Left ventricle myocardium superior (tissue), 1 donor: ENCODE data around the gene RNF145. TPM values are rescaled to one million over a fixed set of nuclear protein-coding genes. Genes with fewer than 3 reads are reported as not detected.
"Not testable (repeated sequence)": the region's sequence is repeated elsewhere in the genome, so short reads cannot be mapped to it uniquely, and the experiment has no call there.

Experiments used
- ATAC-seq: fragments of 200-7000 bp; cut with Tn5 transposase; one replicate; pipeline ENCODE4 v1.9.1; 2020; ENCODE audit warnings: mild to moderate bottlenecking, moderate library complexity
- DNase-seq: peaks from one replicate; pipeline ENCODE4 v3.0.0-alpha.2; 2020
- intact Hi-C: fragments of 100-400 bp; cut with micrococcal nuclease; formaldehyde crosslinking; loops from one replicate; pipeline ENCODE4 v1.11.0; 2022
- long read RNA-seq: library from polyadenylated mRNA; unstranded; transcript quantifications from one replicate; pipeline ENCODE4 v2.0.0, GENCODE V29; 2021
- total RNA-seq: library from RNA; stranded (reverse); fragmentation: NEBNext Ultra II Directional; extraction: Animal tissue kit (Norgen Biotek cat#: 25700); gene quantifications from one replicate; pipeline ENCODE4 v1.2.1, GENCODE V29; 2021
- donor health status: DM: no; HTN: yes; CAD: no; lungs with severe emphysema.

The RNF145 gene, protein sequence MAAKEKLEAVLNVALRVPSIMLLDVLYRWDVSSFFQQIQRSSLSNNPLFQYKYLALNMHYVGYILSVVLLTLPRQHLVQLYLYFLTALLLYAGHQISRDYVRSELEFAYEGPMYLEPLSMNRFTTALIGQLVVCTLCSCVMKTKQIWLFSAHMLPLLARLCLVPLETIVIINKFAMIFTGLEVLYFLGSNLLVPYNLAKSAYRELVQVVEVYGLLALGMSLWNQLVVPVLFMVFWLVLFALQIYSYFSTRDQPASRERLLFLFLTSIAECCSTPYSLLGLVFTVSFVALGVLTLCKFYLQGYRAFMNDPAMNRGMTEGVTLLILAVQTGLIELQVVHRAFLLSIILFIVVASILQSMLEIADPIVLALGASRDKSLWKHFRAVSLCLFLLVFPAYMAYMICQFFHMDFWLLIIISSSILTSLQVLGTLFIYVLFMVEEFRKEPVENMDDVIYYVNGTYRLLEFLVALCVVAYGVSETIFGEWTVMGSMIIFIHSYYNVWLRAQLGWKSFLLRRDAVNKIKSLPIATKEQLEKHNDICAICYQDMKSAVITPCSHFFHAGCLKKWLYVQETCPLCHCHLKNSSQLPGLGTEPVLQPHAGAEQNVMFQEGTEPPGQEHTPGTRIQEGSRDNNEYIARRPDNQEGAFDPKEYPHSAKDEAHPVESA
- total RNA-seq = 23.3 TPM
- long read RNA-seq, partial matches to known transcripts = 7 of 8 reads
- long read RNA-seq, other reads (novel, unspliced or antisense) = 1 of 8 reads

DNA sequence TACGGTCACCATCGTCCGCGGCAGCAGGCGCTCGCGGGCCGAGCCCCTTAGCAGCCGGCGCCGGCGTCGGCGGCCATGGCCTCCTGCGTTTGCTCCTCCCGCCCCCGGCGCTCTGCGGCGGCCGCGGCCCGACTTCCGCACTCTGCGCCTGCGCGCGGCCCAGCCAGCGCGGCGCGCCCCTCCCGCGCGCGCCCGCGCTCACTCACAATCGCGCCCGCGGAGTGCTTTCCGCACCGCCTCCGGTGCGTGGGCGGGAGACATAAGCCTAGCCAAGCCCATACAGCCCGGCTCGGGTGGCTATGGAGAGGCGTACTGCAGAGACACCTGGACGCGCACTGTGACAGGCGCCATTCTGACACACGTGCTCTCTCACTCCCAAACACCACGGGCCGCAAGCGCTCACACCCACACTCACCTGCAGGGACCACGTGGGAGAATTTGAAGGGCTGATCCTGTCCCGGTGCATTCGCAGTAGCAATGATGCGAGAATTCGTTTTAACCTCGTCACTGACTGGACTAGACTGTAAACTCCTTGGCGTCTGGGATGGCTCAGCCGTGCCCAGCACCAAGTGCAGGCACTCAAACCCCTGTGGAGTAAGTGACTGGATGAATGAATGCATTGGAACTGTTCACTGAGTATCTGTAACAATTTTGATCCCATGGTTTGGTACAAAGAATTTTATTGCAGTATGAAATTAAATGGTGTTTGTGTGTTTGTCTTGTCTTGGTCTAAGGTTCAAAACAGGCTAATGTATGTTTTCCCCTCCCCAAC is at the start of gene RNF145:
RNF145 (minus strand) TSS at position 116 of the 772 bp plus-strand sequence. CDS start 5,936 bp downstream, outside the sequence.
- DNase-seq (peak; percentile 95), ATAC-seq (peak; percentile 79)
- intact Hi-C loops = loop anchor here (5.0 kb wide), 1 partner anchor 53 kb away; the partner anchor contains the start of gene UBLCP1

DNA sequence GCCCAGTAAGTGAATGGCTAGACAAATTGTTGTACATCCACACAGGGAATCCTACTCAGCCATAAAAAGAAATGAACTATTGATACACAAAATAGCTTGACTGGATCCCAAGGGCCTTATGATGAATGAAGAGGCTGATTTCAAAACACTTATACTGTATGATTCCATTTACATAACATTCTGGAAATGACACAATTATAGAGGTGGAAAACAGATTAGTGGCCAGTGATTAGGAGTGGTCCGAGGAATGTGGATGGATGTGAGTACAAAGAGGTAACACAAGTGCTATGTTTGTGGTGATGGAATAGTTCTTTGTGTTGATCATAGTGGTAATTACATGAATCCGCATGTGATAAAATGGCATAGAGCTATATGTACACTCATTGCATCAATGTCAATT is 49.0 kb upstream of the RNF145 start:
- no peak for ATAC-seq
- intact Hi-C loops = no loop called here

DNA sequence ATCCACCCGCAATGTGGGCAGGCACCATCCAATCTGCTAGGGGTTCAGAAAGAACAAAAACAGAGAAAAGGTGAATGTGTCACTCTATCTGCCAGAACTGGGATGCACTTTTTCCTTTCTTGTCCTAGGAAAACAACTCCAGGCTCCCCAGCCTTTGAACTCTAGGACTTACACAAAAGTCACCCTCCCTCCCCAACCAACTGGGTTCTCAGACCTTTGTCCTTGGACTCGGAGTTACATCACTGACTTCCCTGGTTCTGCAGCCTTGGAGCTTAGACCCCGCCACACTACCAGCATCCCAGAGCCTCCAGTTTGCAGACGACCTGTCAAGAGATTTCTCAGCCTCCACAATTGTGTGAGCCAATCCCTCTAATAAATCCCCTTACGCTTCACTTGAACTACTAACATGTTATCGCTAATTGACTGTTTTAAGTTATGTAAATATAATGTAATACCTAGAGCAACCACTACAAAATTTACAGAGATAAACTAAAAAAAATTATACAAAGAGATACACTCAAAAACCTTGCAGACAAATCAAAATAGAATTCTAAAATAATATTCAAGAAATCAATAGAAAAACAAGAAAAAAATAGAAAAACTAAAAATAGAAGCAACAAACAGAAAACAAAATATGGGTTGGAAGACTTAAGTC is 48.4 kb upstream of the RNF145 start:
- ATAC-seq = no peak
- DNase-seq = no peak
- intact Hi-C loops = no loop called here

More for the DNA sequence above, 49.0 kb upstream of the RNF145 start:
- DNase-seq = no peak

DNA sequence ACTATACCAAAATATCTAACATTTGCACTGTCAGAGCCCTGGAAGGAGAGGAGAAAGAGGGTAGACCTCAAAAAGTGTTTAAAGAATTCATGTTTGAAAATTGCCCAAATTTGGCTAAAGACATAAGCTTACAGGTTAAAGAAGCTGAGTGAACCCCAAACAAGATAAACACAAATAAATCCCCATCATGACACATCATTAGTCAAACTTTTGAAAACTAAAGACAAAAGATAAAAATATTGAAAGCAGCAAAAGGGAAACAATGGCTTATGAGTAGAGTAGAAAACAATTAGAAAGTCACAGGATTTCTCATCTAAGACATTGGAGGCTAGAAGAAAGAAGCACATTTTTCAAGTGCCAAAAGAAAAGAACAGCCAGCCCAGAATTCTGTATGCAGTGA is 47.7 kb upstream of the RNF145 start:
- no peak for ATAC-seq
- no peak for DNase-seq
- intact Hi-C loops = no loop called here

DNA sequence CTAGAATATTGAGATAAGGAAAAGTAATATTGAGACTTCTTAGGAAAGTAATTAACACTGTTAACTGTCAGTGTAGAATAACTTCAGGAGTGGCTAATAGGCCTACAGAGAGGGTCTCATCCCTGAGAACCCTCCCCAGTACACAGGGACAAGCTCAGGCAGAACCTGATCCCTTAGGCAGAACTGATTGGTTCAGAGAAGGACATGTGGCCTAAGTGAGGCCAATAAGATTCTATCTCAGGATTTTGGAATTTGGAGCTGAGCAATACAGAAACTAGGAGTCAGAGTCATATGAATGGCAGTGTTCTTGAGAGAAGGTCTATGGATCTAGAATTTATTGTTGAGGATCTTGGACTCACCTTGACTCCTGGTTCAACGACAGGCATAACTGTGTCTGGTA is 42.8 kb upstream of the RNF145 start:
- no peak for DNase-seq
- intact Hi-C loops = no loop called here
- no peak for ATAC-seq

DNA sequence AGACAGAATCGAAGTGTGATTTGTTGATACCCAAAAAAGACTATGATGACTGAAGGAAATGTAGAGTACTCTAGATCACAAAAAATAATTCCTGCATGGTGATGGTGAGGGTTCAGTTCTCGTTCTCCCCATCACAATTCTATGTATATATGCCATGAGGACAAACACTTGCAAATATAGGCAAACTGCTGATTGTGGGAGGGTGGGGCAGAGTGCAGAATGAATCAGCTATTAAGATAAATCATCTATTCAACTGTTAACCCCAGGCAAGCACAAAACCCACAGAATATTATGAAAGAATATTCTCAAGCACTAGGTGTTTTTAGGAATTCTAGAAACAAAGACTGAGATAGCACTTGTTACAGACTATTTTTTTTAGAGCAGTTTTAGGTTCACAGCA is 39.8 kb upstream of the RNF145 start:
- no peak for DNase-seq
- intact Hi-C loops = no loop called here
- no peak for ATAC-seq

DNA sequence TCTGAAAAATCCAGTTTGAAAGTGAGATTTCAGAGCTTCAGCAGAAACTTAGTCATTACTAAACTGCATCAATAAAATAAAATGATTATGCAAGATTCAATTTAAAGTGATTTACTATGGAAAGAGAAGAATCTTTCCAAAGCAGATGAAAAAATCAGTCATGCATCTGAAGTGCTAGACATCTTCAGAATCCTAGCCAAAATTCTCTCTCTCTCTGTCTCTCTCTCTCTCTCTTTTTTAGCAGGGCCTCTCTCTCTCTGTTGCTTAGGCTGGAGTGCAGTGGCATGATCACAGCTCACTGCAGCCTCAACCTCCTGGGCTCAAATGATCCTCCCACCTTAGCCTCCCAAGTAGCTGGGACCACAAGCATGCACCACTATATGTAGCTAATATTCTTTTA is 35.5 kb upstream of the RNF145 start:
- no peak for DNase-seq
- intact Hi-C loops = no loop called here
- no peak for ATAC-seq

DNA sequence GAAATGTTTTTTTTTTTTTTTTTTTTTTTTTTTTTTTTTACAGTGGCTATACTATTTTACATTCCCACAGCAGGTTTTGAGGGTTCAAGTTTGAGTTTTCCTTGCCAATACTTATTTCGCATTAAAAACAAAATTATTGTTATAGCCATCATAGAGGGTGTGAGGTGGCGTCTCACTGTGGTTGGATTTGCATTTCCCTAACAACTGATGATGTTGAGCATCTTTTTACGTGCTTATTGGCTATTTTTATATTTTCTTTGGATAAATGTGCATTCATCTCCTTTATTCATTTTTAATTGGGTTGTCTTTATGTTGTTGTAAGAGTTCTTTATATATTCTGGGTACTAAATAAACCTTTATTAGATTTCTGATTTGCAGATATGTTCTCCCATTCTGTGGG is 34.8 kb upstream of the RNF145 start:
- no peak for ATAC-seq
- no peak for DNase-seq
- intact Hi-C loops = no loop called here

DNA sequence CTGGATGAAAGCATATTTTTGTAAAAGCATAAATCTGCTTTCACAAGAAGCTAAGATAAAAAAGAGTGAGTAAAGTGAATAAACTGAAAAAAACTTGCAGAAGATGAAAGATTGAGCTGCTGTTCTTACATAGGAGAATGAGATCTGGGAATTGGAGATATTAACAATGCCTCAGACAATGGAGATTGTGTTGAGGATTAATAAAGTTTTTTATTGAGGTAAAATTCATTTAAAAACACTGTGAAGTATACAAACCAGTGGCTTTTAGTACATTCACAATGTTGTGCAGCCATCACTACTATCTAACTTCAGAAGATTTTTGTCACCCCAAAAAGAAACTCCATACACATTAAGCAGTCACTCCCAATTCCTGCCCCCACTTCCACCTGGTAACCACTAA is 34.0 kb upstream of the RNF145 start:
- no peak for ATAC-seq
- DNase-seq = no peak
- intact Hi-C loops = no loop called here

DNA sequence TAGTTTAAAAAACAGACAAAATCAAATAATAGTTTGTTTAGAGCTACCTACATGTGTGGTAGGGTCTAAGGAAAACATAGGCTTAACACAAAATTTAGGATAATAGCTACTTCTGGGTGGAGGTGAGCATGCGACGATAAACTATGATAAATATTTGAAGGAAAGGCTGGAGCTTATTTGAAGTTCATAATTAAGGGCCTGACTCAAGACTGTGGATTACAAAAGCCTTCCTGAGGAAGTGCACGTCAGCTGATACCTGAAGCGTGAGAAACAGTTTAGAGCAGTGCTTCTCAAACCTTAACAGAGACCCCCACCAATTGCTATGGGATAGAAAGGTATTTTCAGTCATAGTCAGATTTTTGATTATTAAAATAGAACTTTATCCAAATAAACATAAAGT is 33.3 kb upstream of the RNF145 start:
- intact Hi-C loops = no loop called here
- DNase-seq (no peak), ATAC-seq (no peak)

DNA sequence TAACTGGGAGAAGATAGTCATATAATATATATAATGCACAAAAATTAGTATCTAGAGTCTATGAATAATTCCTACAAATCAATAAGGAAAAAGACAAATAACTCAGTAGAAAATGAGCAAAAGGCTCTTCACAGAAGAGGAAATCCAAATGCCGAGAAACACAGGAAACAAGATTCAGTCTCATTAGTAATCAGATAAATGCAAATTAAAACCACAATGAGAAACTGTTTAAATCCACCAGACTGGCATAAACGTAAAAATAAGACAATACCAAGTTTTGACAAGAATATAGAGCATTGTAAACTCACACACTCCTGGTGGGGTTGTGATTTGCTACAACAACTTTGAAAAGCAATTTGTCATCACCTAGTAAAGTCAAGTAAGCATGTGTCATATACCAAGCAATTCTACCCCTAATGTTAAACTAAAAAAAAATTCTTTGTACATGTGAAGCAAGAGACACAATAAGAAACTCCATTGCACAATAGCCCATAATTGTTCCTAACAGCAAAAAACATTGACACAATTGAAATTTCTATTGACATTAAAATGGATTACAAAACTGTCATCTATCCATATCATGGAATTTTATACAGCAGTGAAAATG is 32.7 kb upstream of the RNF145 start:
- no peak for ATAC-seq
- no peak for DNase-seq
- intact Hi-C loops = no loop called here

DNA sequence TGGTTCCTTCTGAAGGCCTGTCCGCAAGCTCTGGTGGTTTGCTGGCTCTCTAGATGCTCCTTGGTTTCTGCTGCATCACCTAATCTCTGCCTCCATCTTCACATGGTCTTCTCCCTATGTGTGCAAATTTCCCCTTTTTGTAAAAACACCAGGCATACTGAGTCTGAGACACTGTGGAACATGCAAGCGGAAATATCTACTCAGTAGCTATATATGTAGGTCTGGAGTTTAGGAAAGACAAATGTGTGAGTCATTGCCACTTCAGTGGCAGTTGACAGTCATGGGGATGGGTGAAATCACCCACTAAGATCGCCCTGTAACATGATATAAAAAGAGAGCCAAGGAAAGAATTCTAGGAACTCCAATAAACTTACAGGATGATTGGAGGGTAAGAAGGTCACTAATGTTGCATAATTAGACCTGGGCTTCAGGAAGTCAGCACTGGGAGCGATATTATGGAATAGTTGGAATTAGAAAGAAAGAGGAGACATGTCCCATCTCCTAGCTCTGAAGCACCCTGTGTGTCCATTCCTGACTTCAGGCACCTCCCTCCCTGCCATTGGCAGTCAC is 31.0 kb upstream of the RNF145 start:
- ATAC-seq (no peak), DNase-seq (no peak)
- intact Hi-C loops = no loop called here

DNA sequence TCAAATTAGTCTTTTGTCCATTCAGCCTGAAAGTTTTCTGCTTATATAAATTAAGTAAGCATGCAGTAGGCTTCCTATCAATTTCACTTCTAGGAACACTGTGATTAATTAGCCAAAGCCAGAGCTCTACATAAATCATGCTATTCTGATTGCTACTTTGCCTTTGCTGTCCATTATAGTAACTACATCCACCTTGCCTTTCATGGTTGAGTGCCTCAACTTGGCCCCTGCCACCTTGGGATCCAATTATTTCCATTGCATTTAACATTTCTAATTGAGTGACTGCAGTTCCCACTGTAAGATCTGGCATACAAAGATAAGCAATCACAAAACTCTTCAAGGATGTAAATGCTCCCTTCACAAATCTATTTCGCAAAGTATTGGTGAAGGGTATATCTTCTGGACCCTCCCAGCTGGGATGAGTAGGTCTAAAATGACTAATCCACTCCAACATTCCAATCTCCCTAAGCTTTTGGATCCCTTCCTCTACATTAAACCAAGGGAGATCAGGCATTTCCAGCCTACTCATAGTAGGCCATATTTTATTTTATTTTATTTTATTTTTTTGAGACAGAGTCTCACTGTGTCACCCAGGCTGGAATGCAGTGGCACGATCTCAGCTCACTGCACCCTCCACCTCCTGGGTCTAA is 26.6 kb upstream of the RNF145 start:
- intact Hi-C loops, ATAC-seq, DNase-seq: not testable (repeated sequence)

DNA sequence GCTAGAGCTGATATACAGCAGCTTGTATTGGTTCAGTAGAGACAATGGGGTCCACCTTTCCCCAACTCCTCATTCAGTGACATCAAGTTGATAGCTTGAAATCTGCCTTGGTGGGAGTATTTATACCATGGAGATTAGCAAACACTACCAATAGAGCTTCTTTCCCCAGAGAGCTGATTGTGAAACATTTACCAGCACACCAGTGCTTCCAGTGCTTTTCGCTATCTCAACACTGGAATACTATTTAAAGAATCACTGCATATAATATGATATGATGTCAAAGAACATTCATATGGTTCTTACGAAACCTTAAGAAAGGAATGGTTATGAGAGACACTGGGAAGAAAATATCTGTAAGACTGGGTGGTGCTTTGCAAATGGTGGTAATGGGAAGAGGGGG is 21.8 kb upstream of the RNF145 start:
- DNase-seq = no peak
- intact Hi-C loops = no loop called here
- ATAC-seq = no peak

DNA sequence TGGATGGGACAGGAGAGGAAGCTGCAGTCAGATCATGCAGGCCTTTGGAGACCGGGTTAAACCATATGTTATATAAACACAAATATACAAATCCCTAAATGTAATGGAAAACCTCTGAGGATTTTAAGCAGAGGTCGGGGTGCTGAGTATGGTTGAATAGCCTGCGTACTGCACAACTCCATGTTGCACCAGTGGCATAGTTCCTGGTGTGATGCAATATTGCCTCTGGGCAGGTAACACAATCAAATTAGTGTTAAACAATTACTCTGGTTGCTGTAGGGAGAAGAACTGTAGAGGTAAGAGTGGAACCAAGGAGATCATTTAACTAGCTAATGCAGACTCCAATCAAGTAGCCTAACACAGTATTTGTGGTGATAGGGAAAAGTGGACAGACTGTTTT is 21.3 kb upstream of the RNF145 start:
- intact Hi-C loops = no loop called here
- no peak for DNase-seq
- no peak for ATAC-seq

DNA sequence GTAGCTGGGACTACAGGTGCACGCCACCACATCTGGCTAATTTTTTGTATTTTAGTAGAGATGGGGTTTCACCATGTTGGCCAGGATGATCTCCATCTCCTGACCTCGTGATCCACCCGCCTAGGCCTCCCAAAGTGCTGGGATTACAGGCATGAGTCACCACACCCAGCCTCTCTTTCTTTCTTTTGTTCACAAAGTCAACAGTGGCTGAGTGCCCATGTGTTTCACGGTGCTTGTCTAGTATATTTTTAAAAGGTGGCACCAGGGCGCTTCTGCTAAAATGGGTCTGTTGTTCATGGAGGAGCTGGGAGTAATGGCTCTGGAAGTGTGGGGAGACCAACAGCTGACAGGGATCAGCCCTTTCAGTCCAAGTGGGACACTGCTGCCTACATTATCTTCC is 18.7 kb upstream of the RNF145 start:
- intact Hi-C loops, ATAC-seq, DNase-seq: not testable (repeated sequence)

DNA sequence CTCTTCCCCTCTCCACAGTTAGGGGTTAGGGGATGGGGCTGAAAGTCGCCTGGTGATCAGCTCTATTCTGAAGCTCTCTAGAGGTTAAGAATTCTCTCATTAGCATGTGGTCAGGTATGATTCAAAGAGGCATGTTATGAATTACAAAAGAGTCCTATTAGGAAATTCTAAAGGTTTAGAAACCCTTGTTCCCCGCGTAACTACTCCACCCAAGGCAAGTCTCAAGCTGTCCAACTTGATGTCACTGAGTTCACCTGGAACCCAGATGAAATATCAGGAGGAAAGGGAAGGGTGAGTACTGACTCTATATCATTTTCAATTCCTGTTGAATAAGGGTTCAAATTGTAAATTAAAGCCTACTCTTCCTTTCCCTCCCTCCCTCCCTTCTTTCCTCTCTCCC is 18.1 kb upstream of the RNF145 start:
- no peak for ATAC-seq
- intact Hi-C loops = no loop called here
- DNase-seq = no peak

DNA sequence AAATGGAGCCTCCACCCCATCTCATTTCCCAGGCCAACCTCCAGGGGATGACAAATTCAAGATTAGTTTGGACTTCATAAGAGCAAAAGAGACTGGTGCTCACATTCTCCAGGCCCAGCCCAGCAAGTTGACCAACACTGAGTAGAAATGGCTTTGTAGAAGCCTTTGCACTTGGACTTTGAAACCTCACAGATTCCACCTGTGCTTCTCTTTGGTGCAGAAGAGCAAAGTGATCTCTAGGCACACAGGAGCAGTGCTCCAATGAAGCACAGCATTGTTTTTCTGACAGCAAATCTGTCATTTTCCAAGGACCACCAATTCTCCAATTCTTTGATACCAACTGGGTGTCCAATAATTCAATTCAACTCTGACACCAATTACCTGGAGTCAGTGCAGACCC is 17.1 kb upstream of the RNF145 start:
- intact Hi-C loops = no loop called here
- no peak for DNase-seq
- ATAC-seq = no peak
